GM23248 (cell line): ENCODE data around the gene SCD5.

Experiments used
- EZH2 ChIP-seq: fragments of 200-600 bp; sonication (generic); IDR thresholded peaks from 2 replicates; pipeline ENCODE4 v1.6.1; 2018; ENCODE audit warnings: antibody characterized with exemption, mild to moderate bottlenecking; ENCODE audit not compliant: insufficient read depth, poor library complexity, severe bottlenecking
- EZH2phosphoT487 ChIP-seq: fragments of 200-600 bp; sonication (generic); IDR thresholded peaks from 2 replicates; pipeline ENCODE4 v1.6.1; 2018; ENCODE audit warnings: antibody characterized with exemption, moderate library complexity, mild to moderate bottlenecking, low read depth; ENCODE audit not compliant: insufficient read depth

DNA sequence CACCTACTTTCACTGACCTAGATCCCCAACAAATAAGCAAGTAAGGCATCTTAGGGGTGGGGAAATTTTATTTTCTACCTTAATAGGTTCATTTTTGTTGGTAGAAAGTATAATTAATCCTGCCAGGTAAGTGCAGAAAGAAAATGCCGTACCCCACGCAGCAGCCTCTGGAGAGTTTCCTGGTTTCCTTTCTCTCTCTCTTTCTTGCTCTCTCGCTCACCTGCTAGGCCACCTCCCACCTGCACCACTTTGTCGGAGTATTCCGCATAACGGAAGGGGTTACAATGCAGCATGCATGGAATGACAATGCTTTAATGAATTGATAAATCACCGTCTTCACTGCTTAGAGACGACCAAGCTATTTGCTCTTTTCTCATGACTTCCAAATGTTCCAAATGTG is 101.0 kb downstream of the SCD5 start:
- no peak for TF ChIP-seq EZH2phosphoT487
- TF ChIP-seq EZH2 = no peak
